HEK293T (cell line): Measurements from ENCODE around the gene ECHDC1.

Experiments
- ARNT ChIP-seq: fragments of 450-650 bp; IDR thresholded peaks from 2 replicates; pipeline ENCODE4 v1.6.1; 2017; ENCODE audit warnings: mild to moderate bottlenecking
- BHLHE40 ChIP-seq: fragments of 450-650 bp; IDR thresholded peaks from 2 replicates; pipeline ENCODE4 v1.6.1; 2016; ENCODE audit warnings: mild to moderate bottlenecking, moderate library complexity, borderline replicate concordance
- CTBP1 ChIP-seq: fragments of 450-650 bp; IDR thresholded peaks from 2 replicates; pipeline ENCODE4 v1.6.1; 2016; ENCODE audit warnings: borderline replicate concordance
- ELF4 ChIP-seq: fragments of 450-650 bp; IDR thresholded peaks from 2 replicates; pipeline ENCODE4 v1.6.1; 2017; ENCODE audit warnings: antibody characterized with exemption
- FOXA1 ChIP-seq: fragments of 450-650 bp; IDR thresholded peaks from 2 replicates; pipeline ENCODE4 v1.6.1; 2016; ENCODE audit warnings: mild to moderate bottlenecking
- FOXM1 ChIP-seq: fragments of 450-650 bp; IDR thresholded peaks from 2 replicates; pipeline ENCODE4 v1.6.1; 2017; ENCODE audit warnings: mild to moderate bottlenecking, borderline replicate concordance
- HDGF ChIP-seq: fragments of 450-650 bp; IDR thresholded peaks from 2 replicates; pipeline ENCODE4 v1.6.1; 2017; ENCODE audit warnings: antibody characterized with exemption, borderline replicate concordance
- LEF1 ChIP-seq: fragments of 450-650 bp; IDR thresholded peaks from 2 replicates; pipeline ENCODE4 v1.6.1; 2017; ENCODE audit warnings: mild to moderate bottlenecking, borderline replicate concordance
- SP1 ChIP-seq: fragments of 450-650 bp; IDR thresholded peaks from 2 replicates; pipeline ENCODE4 v1.6.1; 2017
- SUZ12 ChIP-seq: fragments of 450-650 bp; IDR thresholded peaks from 2 replicates; pipeline ENCODE4 v1.6.1; 2016; ENCODE audit warnings: mild to moderate bottlenecking
- ZNF384 ChIP-seq: fragments of 450-650 bp; IDR thresholded peaks from 2 replicates; pipeline ENCODE4 v1.6.1; 2016
- TF ChIP-seq, protein P1 (sequence below): fragments of 450-650 bp; IDR thresholded peaks from 2 replicates; pipeline ENCODE4 v1.6.1; 2016

DNA sequence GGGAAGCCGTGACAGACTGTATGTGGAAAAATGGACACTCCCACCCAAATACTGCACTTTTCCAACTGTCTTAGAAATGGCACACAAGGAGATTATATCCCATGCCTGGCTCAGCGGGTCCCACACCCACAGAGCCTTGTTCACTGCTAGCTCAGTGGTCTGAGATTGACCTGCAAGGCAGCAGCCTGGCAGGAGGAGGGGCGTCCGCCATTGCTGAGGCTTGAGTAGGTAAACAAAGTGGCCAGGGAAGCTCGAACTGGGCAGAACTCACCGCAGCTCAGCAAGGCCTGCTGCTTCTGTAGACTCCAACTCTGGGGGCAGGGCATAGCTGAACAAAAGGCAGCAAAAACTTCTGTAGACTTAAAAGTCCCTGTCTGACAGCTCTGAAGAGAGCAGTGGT, 88.1 kb downstream of the ECHDC1 start:
- TF ChIP-seq ELF4 (no peak), SP1 (no peak), LEF1 (no peak), FOXM1 (no peak), BHLHE40 (no peak), ARNT (no peak), SUZ12 (no peak), CTBP1 (no peak), ZNF384 (no peak), HDGF (no peak), FOXA1 (no peak)
- TF ChIP-seq, protein P1, sequence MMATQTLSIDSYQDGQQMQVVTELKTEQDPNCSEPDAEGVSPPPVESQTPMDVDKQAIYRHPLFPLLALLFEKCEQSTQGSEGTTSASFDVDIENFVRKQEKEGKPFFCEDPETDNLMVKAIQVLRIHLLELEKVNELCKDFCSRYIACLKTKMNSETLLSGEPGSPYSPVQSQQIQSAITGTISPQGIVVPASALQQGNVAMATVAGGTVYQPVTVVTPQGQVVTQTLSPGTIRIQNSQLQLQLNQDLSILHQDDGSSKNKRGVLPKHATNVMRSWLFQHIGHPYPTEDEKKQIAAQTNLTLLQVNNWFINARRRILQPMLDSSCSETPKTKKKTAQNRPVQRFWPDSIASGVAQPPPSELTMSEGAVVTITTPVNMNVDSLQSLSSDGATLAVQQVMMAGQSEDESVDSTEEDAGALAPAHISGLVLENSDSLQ, result no peak
